Endothelial cell of hepatic sinusoid (primary cell): Measurements from ENCODE around the gene IGFLR1.
"Not testable (repeated sequence)": the region's sequence is repeated elsewhere in the genome, so short reads cannot be mapped to it uniquely, and the experiment has no call there.

ENCODE experiments used
- in situ Hi-C: cut with HindIII; loops from 2 replicates; pipeline ENCODE4 v1.10.0; 2017; ENCODE audit warnings: low sequenced_read_pairs

Gene IGFLR1

GRCh38 chr19:35725216-35725861 is 16.9 kb downstream of the IGFLR1 start:
- in situ Hi-C loops = no loop called here

- in situ Hi-C loops = no loop called here
Measured at GRCh38 chr19:35724560-35724959, 17.7 kb downstream of the IGFLR1 start.

- in situ Hi-C loops = not testable (repeated sequence)
Measured at GRCh38 chr19:35724132-35724531, 18.1 kb downstream of the IGFLR1 start.

- in situ Hi-C loops = no loop called here
Measured at GRCh38 chr19:35723671-35724070, 18.6 kb downstream of the IGFLR1 start.

GRCh38 chr19:35722897-35723296 is 19.4 kb downstream of the IGFLR1 start:
- in situ Hi-C loops = no loop called here

DNA sequence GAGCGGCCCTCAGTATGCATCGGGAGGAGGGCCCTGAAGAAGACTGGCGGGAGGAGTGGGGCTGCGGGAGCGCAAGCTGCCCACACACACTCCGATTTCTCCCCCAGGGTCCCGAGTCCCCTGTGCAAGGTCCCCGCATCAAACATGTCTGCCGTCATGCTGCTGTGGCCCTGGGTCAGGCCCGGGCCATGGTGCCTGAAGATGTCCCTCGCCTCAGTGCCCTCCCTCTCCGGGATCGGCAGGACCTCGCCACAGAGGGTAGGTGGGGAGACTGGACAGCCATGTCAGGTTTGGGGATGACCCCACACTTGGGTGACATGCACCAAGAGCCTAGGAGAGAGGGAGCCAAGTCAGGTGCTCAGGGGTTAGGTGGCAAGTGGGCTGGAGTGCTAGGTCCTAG is 19.8 kb downstream of the IGFLR1 start:
- in situ Hi-C loops = no loop called here

DNA sequence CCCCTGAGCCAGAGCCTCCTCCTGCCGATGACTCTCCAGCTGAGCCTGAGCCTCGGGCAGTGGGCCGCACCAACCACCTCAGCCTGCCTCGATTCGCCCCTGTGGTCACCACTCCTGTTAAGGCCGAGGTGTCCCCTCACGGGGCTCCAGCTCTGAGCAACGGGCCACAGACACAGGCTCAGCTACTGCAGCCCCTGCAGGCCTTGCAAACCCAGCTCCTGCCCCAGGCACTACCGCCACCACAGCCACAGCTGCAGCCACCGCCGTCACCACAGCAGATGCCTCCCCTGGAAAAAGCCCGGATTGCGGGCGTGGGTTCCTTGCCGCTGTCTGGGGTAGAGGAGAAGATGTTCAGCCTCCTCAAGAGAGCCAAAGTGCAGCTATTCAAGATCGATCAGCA is 20.9 kb downstream of the IGFLR1 start:
- in situ Hi-C loops = no loop called here

DNA sequence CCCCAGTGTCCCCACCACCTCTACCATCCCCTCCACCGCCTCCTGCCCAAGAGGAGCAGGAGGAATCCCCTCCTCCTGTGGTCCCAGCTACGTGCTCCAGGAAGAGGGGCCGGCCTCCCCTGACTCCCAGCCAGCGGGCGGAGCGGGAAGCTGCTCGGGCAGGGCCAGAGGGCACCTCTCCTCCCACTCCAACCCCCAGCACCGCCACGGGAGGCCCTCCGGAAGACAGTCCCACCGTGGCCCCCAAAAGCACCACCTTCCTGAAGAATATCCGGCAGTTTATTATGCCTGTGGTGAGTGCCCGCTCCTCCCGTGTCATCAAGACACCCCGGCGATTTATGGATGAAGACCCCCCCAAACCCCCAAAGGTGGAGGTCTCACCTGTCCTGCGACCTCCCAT is 21.6 kb downstream of the IGFLR1 start:
- in situ Hi-C loops = no loop called here

DNA sequence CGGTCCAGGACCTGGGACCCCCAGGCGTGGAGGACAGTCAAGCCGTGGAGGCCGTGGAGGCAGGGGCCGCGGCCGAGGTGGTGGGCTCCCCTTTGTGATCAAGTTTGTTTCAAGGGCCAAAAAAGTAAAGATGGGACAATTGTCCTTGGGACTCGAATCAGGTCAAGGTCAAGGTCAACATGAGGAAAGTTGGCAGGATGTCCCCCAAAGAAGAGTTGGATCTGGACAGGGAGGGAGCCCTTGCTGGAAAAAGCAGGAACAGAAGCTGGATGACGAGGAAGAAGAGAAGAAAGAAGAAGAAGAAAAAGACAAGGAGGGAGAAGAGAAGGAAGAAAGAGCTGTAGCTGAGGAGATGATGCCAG is 22.1 kb downstream of the IGFLR1 start:
- in situ Hi-C loops = no loop called here

DNA sequence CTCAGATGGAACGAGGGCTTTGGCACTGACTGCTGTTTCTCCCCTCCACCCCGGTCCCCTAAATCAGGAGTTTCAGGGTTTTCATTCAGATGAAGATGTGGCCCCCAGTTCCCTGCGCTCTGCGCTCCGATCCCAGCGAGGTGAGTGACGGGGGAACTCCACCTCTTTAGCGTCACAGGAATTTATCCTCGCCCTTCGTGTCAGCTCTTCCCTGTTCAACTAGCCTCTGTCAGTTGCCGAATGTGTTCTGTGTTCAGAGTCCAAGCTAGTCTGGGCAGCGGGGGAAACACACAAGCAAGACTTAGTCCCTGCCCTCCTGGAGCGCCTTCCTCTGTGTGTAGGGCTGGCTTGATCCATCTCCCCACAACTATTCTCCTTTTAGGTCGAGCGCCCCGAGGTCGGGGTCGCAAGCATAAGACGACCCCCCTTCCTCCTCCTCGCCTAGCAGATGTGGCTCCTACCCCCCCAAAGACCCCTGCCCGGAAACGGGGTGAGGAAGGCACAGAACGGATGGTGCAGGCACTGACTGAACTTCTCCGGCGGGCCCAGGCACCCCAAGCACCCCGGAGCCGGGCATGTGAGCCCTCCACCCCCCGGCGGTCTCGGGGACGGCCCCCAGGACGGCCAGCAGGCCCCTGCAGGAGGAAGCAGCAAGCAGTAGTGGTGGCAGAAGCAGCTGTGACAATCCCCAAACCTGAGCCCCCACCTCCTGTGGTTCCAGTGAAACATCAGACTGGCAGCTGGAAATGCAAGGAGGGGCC is 22.7 kb downstream of the IGFLR1 start:
- in situ Hi-C loops = no loop called here

- in situ Hi-C loops = no loop called here
Measured at GRCh38 chr19:35718345-35719041, 23.8 kb downstream of the IGFLR1 start.

DNA sequence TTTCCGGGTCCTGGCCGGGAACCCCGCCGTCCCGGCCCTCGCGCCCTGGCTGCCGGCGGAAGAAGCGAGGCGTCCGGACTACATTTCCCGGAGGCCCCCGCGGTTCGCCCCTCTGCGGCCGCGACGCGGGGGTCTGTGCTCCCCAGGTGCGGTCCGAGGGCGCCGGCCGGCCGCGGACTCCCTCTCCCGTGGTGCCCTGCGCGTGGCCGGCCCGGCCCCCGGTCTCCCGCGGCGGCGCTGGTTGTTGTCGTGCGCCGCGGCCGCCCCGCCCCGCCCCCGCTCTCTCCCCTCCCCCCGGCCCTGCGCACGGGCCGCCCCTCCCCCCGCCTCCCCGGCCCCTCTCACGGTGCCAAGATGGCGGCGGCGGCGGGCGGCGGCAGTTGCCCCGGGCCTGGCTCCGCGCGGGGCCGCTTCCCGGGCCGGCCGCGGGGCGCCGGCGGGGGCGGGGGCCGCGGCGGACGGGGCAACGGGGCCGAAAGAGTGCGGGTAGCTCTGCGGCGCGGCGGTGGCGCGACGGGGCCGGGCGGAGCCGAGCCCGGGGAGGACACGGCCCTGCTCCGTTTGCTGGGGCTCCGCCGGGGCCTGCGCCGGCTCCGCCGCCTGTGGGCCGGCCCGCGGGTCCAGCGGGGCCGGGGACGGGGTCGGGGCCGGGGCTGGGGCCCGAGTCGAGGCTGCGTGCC is 24.4 kb downstream of the IGFLR1 start, which contains the start of gene KMT2B:
KMT2B (plus strand) TSS at position 339 of the 680 bp plus-strand sequence; CDS start at position 355, 16 bp downstream.
- in situ Hi-C loops = no loop called here

- in situ Hi-C loops = no loop called here
Measured at GRCh38 chr19:35716801-35717664, 25.2 kb downstream of the IGFLR1 start.

DNA sequence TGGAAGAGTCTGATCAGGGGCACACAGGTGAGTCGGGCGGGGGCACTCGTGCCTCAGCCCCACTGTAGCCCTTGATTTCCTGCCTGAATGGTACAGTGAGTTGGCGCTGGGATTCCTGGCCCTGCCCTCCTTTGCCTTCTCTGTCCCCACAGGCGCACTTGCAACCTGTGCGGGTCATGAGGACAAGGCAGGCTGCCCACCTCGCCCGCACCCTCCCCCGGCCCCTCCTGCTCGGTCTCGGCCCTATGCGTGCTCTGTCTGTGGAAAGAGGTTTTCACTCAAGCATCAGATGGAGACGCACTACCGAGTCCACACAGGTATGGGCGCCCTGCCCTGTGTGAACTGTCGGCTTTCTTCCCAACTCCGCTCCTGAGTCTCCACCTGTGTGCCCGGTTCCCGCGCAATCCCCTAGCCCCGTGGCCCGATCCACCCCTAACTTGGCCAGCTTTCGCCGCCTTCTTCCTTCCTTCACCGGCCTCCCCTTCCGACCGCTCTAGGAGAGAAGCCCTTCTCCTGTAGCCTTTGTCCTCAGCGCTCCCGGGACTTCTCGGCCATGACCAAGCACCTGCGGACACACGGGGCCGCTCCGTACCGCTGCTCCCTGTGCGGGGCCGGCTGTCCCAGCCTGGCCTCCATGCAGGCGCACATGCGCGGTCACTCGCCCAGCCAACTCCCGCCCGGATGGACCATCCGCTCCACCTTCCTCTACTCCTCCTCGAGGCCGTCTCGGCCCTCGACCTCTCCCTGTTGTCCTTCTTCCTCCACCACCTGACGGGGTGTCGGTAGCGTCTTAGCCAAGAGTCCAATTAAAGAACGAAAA is 26.1 kb downstream of the IGFLR1 start:
- in situ Hi-C loops = no loop called here

- in situ Hi-C loops = no loop called here
Measured at GRCh38 chr19:35715355-35715809, 26.9 kb downstream of the IGFLR1 start.

DNA sequence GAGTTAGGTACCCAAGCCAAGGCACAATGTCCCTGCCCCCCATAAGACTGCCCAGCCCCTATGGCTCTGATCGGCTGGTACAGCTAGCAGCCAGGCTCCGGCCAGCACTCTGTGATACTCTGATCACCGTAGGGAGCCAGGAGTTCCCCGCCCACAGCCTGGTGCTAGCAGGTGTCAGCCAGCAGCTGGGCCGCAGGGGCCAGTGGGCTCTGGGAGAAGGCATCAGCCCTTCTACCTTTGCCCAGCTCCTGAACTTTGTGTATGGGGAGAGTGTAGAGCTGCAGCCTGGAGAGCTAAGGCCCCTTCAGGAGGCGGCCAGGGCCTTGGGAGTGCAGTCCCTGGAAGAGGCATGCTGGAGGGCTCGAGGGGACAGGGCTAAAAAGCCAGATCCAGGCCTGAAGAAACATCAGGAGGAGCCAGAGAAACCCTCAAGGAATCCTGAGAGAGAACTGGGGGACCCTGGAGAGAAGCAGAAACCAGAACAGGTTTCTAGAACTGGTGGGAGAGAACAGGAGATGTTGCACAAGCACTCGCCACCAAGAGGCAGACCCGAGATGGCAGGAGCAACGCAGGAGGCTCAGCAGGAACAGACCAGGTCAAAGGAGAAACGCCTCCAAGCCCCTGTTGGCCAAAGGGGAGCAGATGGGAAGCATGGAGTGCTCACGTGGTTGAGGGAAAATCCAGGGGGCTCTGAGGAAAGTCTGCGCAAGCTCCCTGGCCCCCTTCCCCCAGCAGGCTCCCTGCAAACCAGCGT is 27.5 kb downstream of the IGFLR1 start:
- in situ Hi-C loops = no loop called here

- in situ Hi-C loops = no loop called here
Measured at GRCh38 chr19:35713904-35714495, 28.3 kb downstream of the IGFLR1 start.

DNA sequence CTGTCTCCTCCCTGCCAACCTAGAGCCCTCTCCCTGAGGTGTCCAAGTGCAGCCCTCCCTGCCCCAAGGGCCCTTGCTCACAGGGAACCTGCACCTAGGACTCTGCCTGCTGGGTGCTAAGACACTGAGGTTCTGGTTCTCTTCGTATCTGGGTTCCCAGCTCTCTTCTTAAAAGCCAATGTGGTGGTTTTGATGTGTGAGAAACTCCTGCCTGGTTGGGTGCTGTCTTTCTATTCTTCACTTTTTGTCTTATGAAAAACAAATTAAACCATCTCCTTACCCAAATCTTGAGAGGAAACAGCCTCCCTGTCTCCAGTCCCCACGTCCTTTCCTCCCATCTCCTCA is 28.8 kb downstream of the IGFLR1 start:
- in situ Hi-C loops = no loop called here
